ENCODE data around the gene ANP32A.

DNA sequence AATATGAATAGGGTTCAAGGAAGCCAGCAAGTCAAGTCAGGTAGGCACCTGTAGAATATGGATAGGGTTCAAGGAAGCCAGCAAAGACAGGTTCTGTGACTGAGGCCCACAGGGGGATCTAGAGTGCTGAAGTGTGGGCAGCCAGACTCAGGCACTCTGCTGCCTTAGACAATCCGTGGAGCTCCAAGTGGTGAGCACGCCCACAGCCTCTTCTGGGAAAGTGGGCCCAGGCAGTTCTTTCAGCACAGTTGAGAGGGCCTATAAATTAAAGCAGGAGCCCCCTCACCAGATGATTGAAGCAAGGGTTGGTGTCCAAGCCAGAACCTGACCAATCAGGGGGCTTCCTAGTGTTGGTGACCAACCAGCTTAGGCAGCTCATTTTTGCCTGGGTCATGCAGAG lies 51.0 kb downstream of the ANP32A start:
- no peak for TF ChIP-seq HDAC1 (IDR thresholded peaks at IDR 0.05)
- TF ChIP-seq CHD4 (IDR thresholded peaks at IDR 0.05; ENCODE audit: insufficient read depth, insufficient replicate concordance, low read depth, low read length, poor library complexity, severe bottlenecking) = no peak
- TF ChIP-seq MYC (IDR thresholded peaks at IDR 0.05; ENCODE audit: low read depth, low read length) = no peak
- TF ChIP-seq MYC (CRISPR knock-in tag; IDR thresholded peaks at IDR 0.05; ENCODE audit: borderline replicate concordance, low read depth) = no peak
- TF ChIP-seq FIP1L1 (IDR thresholded peaks at IDR 0.05; ENCODE audit: low read depth, low read length, poor library complexity, severe bottlenecking) = no peak
- no peak for TF ChIP-seq FOXP4 (CRISPR knock-in tag; IDR thresholded peaks at IDR 0.05; ENCODE audit: borderline replicate concordance)
- no peak for TF ChIP-seq CEBPB (tag; IDR thresholded peaks at IDR 0.05)
- no peak for TF ChIP-seq TARDBP (IDR thresholded peaks at IDR 0.05)
- no peak for TF ChIP-seq STAG1 (CRISPR knock-in tag; IDR thresholded peaks at IDR 0.05; ENCODE audit: borderline replicate concordance)
- TF ChIP-seq, protein P1, sequence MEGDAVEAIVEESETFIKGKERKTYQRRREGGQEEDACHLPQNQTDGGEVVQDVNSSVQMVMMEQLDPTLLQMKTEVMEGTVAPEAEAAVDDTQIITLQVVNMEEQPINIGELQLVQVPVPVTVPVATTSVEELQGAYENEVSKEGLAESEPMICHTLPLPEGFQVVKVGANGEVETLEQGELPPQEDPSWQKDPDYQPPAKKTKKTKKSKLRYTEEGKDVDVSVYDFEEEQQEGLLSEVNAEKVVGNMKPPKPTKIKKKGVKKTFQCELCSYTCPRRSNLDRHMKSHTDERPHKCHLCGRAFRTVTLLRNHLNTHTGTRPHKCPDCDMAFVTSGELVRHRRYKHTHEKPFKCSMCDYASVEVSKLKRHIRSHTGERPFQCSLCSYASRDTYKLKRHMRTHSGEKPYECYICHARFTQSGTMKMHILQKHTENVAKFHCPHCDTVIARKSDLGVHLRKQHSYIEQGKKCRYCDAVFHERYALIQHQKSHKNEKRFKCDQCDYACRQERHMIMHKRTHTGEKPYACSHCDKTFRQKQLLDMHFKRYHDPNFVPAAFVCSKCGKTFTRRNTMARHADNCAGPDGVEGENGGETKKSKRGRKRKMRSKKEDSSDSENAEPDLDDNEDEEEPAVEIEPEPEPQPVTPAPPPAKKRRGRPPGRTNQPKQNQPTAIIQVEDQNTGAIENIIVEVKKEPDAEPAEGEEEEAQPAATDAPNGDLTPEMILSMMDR (IDR thresholded peaks at IDR 0.05 in 2 of 3, conservative IDR thresholded peaks at IDR 0.05 in 1 of 3; ENCODE audit: insufficient read depth in 2 of 3, low read depth in 1 of 3, low read length in 3 of 3) = no peak
- TF ChIP-seq PCBP1 (IDR thresholded peaks at IDR 0.05; ENCODE audit: low read depth, low read length, poor library complexity, severe bottlenecking) = no peak
- TF ChIP-seq HMGN3 (IDR thresholded peaks at IDR 0.05; ENCODE audit: borderline replicate concordance, extremely low read depth, insufficient read length, low read depth, low read length) = no peak
- TF ChIP-seq POLR3A (IDR thresholded peaks at IDR 0.05; ENCODE audit: borderline replicate concordance, extremely low read depth, insufficient read depth, insufficient read length) = no peak
- TF ChIP-seq PTTG1 (tag; IDR thresholded peaks at IDR 0.05; ENCODE audit: low read depth) = no peak

All from K562 (cell line).